GM21390 (cell line): ENCODE data around the gene SLC18A2.
"Not testable (repeated sequence)": the region's sequence is repeated elsewhere in the genome, so short reads cannot be mapped to it uniquely, and the experiment has no call there.

Experiments
- ATAC-seq: cut with Tn5 transposase; IDR thresholded peaks from one replicate; pipeline ENCODE4 v1.9.1; 2021; ENCODE audit not compliant: unreplicated experiment

The SLC18A2 gene

DNA sequence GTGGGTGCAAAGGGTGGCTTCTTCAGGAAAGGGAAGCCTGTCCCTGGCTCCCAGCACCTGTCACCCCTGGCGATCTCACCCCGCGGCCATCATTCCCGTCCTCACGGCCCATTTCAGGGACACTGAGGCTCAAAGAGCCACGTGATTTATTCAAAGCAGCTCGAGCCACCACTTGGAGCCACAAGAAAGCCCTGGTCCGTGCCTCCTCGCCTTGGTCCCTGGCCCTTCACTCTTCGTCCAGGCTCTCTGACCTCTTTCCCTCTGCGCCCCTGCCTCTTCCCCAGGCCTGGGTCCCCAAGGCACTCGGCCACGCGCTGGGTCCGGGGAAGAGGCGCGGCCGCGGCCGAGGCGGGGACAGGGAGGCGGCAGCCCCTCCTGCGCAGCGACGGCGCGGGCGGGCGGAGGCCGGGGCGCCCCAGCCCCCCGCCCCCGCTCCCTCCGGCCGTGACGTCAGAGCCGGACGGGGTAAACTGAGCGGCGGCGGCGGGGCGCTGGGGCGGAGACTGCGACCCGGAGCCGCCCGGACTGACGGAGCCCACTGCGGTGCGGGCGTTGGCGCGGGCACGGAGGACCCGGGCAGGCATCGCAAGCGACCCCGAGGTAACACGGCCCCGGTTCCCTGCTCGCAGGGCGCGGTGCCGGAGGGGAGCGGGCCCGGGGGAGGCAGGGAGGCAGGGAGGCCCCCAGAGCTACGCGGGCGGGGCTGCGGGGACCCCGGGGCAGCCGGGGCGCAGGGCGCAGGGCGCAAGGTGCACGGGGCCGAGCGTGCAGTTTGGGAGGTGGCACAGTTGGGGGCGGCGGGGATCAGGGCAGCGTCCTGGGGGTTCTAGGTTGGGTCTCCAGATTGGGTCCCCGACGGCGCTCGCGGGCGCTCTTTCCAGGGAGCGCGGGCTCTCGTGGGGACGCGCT, at the start of gene SLC18A2:
Gene SLC18A2 (plus strand): TSS at position 494 of the 909 bp plus-strand sequence. CDS start 580 bp downstream, outside the sequence.
- no peak for ATAC-seq

GRCh38 chr10:117197189-117197588, 43.7 kb upstream of the SLC18A2 start, which contains the start of gene KCNK18:
TSS of gene KCNK18 (plus strand) at chr10:117197489. CDS start at chr10:117197489, 0 bp downstream.
- ATAC-seq: no peak

DNA sequence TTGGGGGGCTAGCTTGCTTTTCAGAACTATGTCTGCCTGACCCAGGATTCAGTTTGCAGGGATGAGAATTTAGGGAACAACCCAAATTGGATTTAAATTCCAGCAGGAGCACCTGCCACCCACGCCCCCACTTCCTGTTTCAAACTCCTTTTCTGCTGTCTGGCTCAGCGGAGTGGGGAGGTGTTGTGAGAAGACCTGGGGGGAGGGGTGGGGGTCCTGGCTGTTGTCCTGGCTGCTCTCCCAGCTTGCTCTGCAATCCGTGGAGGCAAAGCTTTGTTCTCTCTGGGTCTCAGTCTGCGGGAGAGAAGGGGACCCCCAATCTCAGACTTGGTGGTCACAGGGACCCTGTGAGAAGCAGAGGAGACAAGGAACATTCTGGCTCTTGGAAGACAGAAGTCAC, 42.8 kb upstream of the SLC18A2 start:
- ATAC-seq: no peak

GRCh38 chr10:117201826-117202225, 39.1 kb upstream of the SLC18A2 start:
- no peak for ATAC-seq

- ATAC-seq: no peak
These were observed 36.6 kb upstream of the SLC18A2 start for GRCh38 chr10:117204316-117204715.

- no peak for ATAC-seq
These were observed 28.7 kb upstream of the SLC18A2 start for GRCh38 chr10:117212176-117212575.

DNA sequence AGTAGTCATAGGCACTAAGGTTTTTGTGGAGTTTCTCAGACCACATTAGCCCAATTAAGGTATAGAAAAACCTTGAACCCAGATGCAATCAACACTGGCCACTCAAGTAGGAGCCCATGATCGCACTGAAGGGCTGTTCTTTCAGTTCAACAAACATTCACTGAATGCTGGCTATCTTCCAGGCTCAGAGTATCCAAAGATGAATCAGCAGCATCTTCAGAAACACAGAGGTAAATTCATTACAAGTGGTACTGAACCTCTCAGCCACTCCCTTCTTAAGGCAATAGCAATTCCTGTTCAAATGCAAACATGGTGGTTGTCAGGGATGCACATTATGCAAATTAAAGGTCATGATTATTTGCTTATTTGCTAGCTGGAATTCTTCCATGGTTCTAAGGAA, 26.5 kb upstream of the SLC18A2 start:
- ATAC-seq: no peak

GRCh38 chr10:117215079-117215478, 25.8 kb upstream of the SLC18A2 start:
- no peak for ATAC-seq

- ATAC-seq: no peak
These were observed 24.9 kb upstream of the SLC18A2 start for GRCh38 chr10:117216028-117216427.

- peak; percentile 89 for ATAC-seq
These were observed 24.2 kb upstream of the SLC18A2 start for GRCh38 chr10:117216611-117217195.

DNA sequence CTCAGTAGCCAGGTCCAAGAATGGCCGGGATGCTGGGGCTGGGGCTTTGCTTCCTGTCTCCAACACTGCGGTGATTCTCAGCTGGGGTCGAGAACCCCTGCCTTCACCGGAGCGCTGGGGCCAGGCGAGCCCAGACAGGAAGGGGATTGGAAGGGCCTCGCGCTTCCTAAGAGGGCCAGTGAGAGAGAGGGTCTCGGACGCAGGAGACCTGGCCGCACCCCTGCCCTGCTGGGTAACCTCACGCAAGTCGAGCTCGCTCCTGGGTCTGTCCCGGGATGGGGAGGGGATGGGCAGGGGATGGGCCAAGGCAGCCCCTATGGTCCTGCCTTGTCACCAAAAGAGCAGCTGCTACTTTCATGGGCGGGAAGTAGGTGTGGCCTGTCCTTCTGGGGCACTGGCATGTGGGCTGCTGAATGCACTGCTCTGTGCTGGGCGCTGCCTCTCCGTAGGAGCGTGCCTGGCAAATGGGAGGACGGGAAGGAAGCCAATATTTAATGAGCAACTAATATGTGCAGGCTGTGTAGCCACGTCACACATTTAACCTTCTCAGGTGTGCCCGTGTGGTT, 23.6 kb upstream of the SLC18A2 start:
- ATAC-seq: peak; percentile 41

DNA sequence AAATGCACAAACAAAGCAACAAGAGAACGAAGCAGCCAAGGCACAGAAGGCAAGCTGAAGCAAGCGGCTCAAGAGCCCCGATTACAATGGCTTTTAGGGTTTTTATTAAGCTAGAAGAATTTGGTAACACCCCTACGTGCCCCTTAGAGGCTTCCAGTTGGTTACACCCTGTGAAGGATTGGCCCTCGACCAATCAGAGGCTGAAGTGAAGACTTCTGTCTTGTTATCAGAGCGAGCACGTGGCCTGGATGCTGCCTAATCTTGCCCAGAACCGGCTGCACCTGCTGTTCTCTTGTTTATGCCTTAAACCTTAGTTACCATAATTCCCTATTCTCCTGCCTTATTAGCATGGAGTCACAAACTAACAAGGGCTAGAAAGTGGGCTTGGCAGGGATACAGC, 22.3 kb upstream of the SLC18A2 start:
- no peak for ATAC-seq

- ATAC-seq: no peak
These were observed 19.7 kb upstream of the SLC18A2 start for GRCh38 chr10:117221156-117221711.

- ATAC-seq: no peak
These were observed 18.4 kb upstream of the SLC18A2 start for GRCh38 chr10:117222552-117222951.

DNA sequence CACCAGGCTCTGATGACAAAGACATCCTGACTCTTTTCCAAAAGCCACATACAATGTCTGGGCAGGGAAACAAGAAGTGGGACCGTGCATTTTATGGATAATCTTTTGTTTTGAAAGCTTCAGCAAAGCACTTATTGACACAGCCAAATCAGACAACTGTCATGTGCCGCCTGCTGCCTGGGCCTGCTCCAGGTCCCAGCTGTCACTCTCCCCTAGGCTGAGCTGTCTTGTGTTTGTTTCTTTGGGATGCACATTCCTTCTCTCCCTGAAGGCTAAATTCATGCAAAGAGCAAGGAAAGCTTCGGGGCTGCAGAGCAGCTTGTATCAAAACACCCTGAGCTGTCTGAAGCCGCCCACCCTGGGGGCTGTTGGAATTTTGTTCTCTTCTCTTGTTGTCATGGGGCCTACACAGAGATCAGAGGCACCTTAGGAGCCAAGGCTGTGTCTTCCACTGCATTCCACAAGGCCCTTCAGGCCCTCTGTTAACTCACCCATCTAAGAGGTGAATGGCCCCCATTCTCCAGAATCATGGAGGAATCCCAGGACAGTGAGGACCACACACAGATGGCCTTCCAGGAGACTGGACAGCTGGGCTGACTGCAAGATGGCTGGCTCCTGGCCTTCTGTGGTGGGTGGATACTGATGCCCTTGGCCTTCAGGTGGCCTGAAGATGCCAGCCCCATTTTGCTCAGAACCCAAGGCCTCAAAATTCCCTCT, 17.8 kb upstream of the SLC18A2 start:
- ATAC-seq: no peak

GRCh38 chr10:117223693-117224430, 17.1 kb upstream of the SLC18A2 start:
- no peak for ATAC-seq

DNA sequence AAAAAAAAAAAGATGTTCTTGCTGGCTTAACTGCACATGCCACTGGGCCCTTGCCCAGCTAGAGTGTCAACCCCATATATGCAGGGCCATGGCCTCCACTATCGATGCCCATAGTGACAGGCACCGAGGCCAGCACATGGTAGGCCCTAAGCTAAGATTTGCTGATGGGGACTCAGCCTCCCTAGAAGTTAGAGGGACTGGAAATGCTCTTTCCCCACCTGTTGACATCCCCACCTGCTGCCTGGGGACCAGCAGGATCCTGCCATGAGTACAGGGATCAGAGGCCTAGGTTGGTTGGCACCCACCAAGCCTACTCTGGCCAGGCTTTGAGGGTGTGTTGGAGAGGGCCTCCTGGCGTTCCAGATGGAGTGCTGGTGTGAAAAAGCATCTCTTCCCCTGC, 16.0 kb upstream of the SLC18A2 start:
- ATAC-seq: no peak

- ATAC-seq: peak; percentile 51
These were observed 14.0 kb upstream of the SLC18A2 start for GRCh38 chr10:117226813-117227451.

DNA sequence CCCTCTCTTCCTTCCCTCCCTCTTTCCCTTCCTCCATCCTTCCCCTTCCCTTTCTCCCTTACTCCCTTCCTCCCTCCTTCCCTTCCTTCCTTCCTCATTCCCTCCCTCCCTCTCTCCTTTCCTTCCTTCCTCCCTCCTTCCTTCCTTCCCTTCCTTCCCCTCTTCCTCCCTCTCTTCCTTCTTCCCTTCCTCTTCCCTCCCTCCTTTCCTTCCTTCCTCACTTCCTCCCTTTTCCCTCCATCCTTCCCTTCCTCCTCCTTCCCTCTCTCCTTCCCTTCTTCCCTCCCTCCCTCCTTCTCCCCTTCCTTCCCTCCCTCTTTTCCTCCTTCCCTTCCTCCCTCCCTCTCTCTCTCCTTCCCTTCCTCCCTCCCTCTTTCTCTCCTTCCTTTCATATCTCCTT, 12.7 kb upstream of the SLC18A2 start:
- no peak for ATAC-seq

DNA sequence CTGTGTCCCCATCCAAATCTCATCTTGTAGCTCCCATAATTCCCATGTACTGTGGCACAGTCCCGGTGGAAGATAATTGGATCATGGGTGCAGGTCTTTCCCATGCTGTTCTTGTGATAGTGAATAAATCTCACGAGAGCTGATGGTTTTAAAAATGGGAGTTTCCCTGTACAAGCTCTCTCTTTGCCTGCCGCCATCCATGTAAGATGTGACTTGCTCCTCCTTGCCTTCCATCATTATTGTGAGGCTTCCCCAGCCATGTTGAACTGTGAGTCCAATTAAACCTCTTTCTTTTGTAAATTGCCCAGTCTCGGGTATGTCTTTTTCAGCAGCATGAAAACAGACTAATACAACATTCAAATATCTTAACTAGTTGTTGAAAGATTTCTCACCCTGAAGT, 10.8 kb upstream of the SLC18A2 start:
- ATAC-seq: not testable (repeated sequence)
